Thyroid gland (tissue), 4 donors: Measurements from ENCODE around the gene RAB6B. TPM values are rescaled to one million over a fixed set of nuclear protein-coding genes. Genes with fewer than 3 reads are reported as not detected.

Source experiments
- DNase-seq, 2 donors: peaks; one replicate each; pipeline ENCODE4 v3.0.0-alpha.2; 2019
- H3K27ac ChIP-seq, 3 donors: fragments of 200-600 bp; sonication (generic); 1 replicate in 2 of 3; 2 replicates in 1 of 3; pipeline ENCODE4 v1.5.1; 2016 to 2019; ENCODE audit warnings: mild to moderate bottlenecking in 1 of 3, moderate library complexity in 1 of 3
- H3K27me3 ChIP-seq: fragments of 200-600 bp; sonication (generic); one replicate; pipeline ENCODE4 v1.5.1; 2019
- H3K36me3 ChIP-seq, 2 donors: fragments of 200-600 bp; sonication (generic); one replicate each; pipeline ENCODE4 v1.5.1; 2016 to 2019
- H3K4me1 ChIP-seq, 2 donors: fragments of 200-600 bp; sonication (generic); one replicate each; pipeline ENCODE4 v1.5.1; 2017 to 2019
- H3K4me3 ChIP-seq, 3 donors: fragments of 200-600 bp; sonication (generic); replicated peaks in 1 of 3; 1 replicate in 2 of 3; 2 replicates in 1 of 3; pipeline ENCODE4 v1.5.1; 2016; ENCODE audit warnings: mild to moderate bottlenecking in 1 of 3
- H3K9me3 ChIP-seq: fragments of 200-600 bp; sonication (generic); one replicate; pipeline ENCODE4 v1.5.1; 2017
- CTCF ChIP-seq, 6 experiments: fragments of 200-600 bp in 3 of 6; fragments of 450-650 bp in 3 of 6; sonication (generic) in 3 of 6; IDR thresholded peaks; one replicate each; pipeline ENCODE4 v1.5.1; 2016 to 2019; ENCODE audit warnings: antibody characterized with exemption in 6 of 6, mild to moderate bottlenecking in 2 of 6, inconsistent platforms in 1 of 6, moderate library complexity in 1 of 6
- POLR2A ChIP-seq, 2 donors: fragments of 450-650 bp; IDR thresholded peaks; one replicate each; pipeline ENCODE4 v1.6.1; 2017; ENCODE audit warnings: antibody characterized with exemption in 2 of 2, mild to moderate bottlenecking in 2 of 2, moderate library complexity in 1 of 2
- WGBS, 2 donors: methylation state at CpG; one replicate each; pipeline ENCODE4 v1.1.5; 2017; 5-methylcytosine and 5-hydroxymethylcytosine counted together
- intact Hi-C: fragments of 100-400 bp; cut with DNase I; formaldehyde crosslinking; loops from one replicate; pipeline ENCODE4 v1.15.1; 2023
- total RNA-seq, 4 donors: library from RNA; depleted of rRNA; stranded (reverse); fragments of >200 nt; gene quantifications; one replicate each; pipeline ENCODE4 v1.2.3, GENCODE V29; 2016

The RAB6B gene
- total RNA-seq, 4 donors from 2014 or later: 4.4 to 6.2 (median 5.6) TPM

- intact Hi-C loops: no loop called here
Measured at GRCh38 chr3:133880287-133880686, 15.4 kb downstream of the RAB6B start.

GRCh38 chr3:133878518-133878917, 17.2 kb downstream of the RAB6B start:
- no peaks in the 10 kb centered on the region for H3K9me3 ChIP-seq
- H3K4me1 ChIP-seq: no peaks in the 10 kb centered on the region
- no peaks in the 10 kb centered on the region for H3K27me3 ChIP-seq
- no peak overlapping the region for H3K4me3 ChIP-seq
- no peaks in the 10 kb centered on the region for H3K36me3 ChIP-seq
- 96% methylated on average over 3 of the region's 3 CpGs for WGBS, 2 donors
- intact Hi-C loops: no loop called here
- no peak for DNase-seq
- no peak for TF ChIP-seq POLR2A (IDR thresholded peaks at IDR 0.05)
- TF ChIP-seq CTCF (IDR thresholded peaks at IDR 0.05): no peak
- H3K27ac ChIP-seq: no peak overlapping the region

More at GRCh38 chr3:133880287-133880686, 15.4 kb downstream of the RAB6B start:
- no peak for DNase-seq
- TF ChIP-seq CTCF (IDR thresholded peaks at IDR 0.05) (no peak), POLR2A (IDR thresholded peaks at IDR 0.05) (no peak)
- Histone ChIP-seq H3K27ac (no peak overlapping the region), H3K4me3 (no peak overlapping the region), H3K27me3 (no peaks in the 10 kb centered on the region), H3K36me3 (no peaks in the 10 kb centered on the region), H3K4me1 (no peaks in the 10 kb centered on the region), H3K9me3 (no peaks in the 10 kb centered on the region)
- WGBS, 2 donors: 81 to 92% methylated on average over 5 of the region's 5 CpGs

GRCh38 chr3:133877221-133877620, 18.5 kb downstream of the RAB6B start:
- Histone ChIP-seq H3K4me1 (no peaks in the 10 kb centered on the region), H3K27ac (no peak overlapping the region), H3K4me3 (no peak overlapping the region), H3K27me3 (no peaks in the 10 kb centered on the region), H3K36me3 (no peaks in the 10 kb centered on the region), H3K9me3 (no peaks in the 10 kb centered on the region)
- 87 to 90% methylated on average over 2 of the region's 2 CpGs for WGBS, 2 donors
- DNase-seq: no peak
- TF ChIP-seq POLR2A (IDR thresholded peaks at IDR 0.05) (no peak), CTCF (IDR thresholded peaks at IDR 0.05) (no peak)
- intact Hi-C loops: no loop called here

GRCh38 chr3:133874761-133875438, 20.8 kb downstream of the RAB6B start:
- DNase-seq: no peak
- no peak overlapping the region for H3K4me3 ChIP-seq
- H3K36me3 ChIP-seq: no peaks in the 10 kb centered on the region
- H3K27ac ChIP-seq: no peak overlapping the region
- H3K4me1 ChIP-seq: no peaks in the 10 kb centered on the region
- intact Hi-C loops: no loop called here
- H3K9me3 ChIP-seq: no peaks in the 10 kb centered on the region
- no peak for TF ChIP-seq POLR2A (IDR thresholded peaks at IDR 0.05)
- no peak for TF ChIP-seq CTCF (IDR thresholded peaks at IDR 0.05)
- no peaks in the 10 kb centered on the region for H3K27me3 ChIP-seq
- WGBS, 2 donors: 83 to 88% methylated on average over 8 of the region's 8 CpGs

GRCh38 chr3:133874344-133874743, 21.3 kb downstream of the RAB6B start:
- H3K36me3 ChIP-seq: no peaks in the 10 kb centered on the region
- TF ChIP-seq CTCF (IDR thresholded peaks at IDR 0.05) (no peak), POLR2A (IDR thresholded peaks at IDR 0.05) (no peak)
- intact Hi-C loops: no loop called here
- WGBS, 2 donors: 83 to 84% methylated on average over 1 of the region's 1 CpG
- H3K9me3 ChIP-seq: no peaks in the 10 kb centered on the region
- H3K4me3 ChIP-seq: no peak overlapping the region
- no peaks in the 10 kb centered on the region for H3K27me3 ChIP-seq
- no peaks in the 10 kb centered on the region for H3K4me1 ChIP-seq
- no peak for DNase-seq
- no peak overlapping the region for H3K27ac ChIP-seq
